ENCODE measurements around the gene LRRK1.
"Not testable (repeated sequence)": the region's sequence is repeated elsewhere in the genome, so short reads cannot be mapped to it uniquely, and the experiment has no call there.

LRRK1 gene

DNA sequence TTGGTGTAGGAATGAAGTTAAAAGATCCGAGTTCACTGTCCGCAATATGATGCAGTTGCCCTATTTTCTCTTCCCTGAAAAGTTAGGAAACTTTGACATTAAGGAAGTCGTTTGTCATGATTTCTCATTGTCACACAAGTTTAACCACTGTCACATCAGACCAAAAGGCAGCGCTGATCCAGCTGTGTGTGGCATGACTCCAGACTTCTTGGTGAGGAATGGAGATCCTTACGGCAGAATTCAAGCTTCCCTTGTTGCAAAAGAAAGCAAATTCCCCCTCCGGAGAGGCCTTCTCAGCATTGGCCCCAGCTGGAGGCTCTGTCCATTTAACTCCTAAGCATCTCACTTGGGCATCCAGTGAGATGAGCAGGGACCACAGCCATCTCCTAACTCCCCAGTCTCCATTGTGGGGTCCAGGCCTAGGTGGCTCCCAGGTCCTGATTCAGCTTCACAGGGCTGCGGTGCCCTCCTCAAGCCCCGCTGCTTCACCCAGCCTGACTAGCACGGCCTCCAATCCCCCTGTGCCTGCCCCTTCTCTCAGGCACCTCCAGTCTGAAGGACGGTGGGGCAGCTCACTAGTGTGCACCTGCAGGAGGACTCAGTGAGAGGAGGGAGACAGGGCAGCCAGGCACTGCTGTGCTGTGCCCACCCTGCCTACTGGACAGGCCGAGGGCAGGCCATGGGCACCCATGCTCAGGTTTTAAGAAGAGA is 173.2 kb downstream of the LRRK1 start:
- Mint-ChIP-seq H3K27ac (peak overlapping the region; percentile 94 to 100 (median 96)), H3K4me3 (peak overlapping the region in 2 of 3 experiments; percentile 30 to 38), H3K4me1 (peaks cover 39% of the 10 kb centered on the region), H3K36me3 (ENCODE audit: low read depth) (no peaks in the 10 kb centered on the region), H3K9me3 (no peaks in the 10 kb centered on the region), H3K27me3 (ENCODE audit: low read depth) (peaks cover 8% of the 10 kb centered on the region)
- TF ChIP-seq, protein P1, sequence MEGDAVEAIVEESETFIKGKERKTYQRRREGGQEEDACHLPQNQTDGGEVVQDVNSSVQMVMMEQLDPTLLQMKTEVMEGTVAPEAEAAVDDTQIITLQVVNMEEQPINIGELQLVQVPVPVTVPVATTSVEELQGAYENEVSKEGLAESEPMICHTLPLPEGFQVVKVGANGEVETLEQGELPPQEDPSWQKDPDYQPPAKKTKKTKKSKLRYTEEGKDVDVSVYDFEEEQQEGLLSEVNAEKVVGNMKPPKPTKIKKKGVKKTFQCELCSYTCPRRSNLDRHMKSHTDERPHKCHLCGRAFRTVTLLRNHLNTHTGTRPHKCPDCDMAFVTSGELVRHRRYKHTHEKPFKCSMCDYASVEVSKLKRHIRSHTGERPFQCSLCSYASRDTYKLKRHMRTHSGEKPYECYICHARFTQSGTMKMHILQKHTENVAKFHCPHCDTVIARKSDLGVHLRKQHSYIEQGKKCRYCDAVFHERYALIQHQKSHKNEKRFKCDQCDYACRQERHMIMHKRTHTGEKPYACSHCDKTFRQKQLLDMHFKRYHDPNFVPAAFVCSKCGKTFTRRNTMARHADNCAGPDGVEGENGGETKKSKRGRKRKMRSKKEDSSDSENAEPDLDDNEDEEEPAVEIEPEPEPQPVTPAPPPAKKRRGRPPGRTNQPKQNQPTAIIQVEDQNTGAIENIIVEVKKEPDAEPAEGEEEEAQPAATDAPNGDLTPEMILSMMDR (IDR thresholded peaks at IDR 0.05; ENCODE audit: unreplicated experiment in 3 of 3), result no peak

DNA sequence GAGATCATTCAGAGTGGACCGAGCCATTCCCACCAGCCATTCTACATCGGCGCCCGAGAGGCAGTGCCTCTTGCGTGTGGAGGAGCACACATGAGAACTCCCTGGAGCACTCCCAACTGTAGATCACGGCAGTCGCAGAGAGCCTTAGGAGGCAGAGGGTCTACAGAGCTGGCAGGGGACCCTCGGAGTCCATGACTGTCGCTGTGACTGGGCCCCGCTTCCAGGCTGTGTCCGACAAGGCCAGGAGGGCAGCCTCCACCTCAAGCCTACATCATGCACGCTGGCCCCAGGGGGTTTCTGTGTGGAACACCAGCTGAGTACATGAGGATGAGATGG is 173.7 kb downstream of the LRRK1 start:
- Mint-ChIP-seq H3K4me1 (peaks cover 39% of the 10 kb centered on the region), H3K4me3 (no peak overlapping the region), H3K27ac (peak overlapping the region; percentile 94 to 100 (median 96)), H3K36me3 (ENCODE audit: low read depth) (no peaks in the 10 kb centered on the region), H3K9me3 (no peaks in the 10 kb centered on the region), H3K27me3 (ENCODE audit: low read depth) (peaks cover 8% of the 10 kb centered on the region)
- TF ChIP-seq, protein P1 (IDR thresholded peaks at IDR 0.05; ENCODE audit: unreplicated experiment in 3 of 3), result no peak

- H3K4me3 Mint-ChIP-seq, result no peak overlapping the region
- no peaks in the 10 kb centered on the region for H3K9me3 Mint-ChIP-seq
- peak overlapping the region in 2 of 3 experiments; percentile 33 to 74 for H3K27ac Mint-ChIP-seq
- TF ChIP-seq, protein P1 (IDR thresholded peaks at IDR 0.05; ENCODE audit: unreplicated experiment in 3 of 3), result no peak
- peaks cover 38% of the 10 kb centered on the region for H3K4me1 Mint-ChIP-seq
- peaks cover 8% of the 10 kb centered on the region for H3K27me3 Mint-ChIP-seq (ENCODE audit: low read depth)
- H3K36me3 Mint-ChIP-seq (ENCODE audit: low read depth), result no peaks in the 10 kb centered on the region
Observed at GRCh38 chr15:101093958-101094357, 174.8 kb downstream of the LRRK1 start.

DNA sequence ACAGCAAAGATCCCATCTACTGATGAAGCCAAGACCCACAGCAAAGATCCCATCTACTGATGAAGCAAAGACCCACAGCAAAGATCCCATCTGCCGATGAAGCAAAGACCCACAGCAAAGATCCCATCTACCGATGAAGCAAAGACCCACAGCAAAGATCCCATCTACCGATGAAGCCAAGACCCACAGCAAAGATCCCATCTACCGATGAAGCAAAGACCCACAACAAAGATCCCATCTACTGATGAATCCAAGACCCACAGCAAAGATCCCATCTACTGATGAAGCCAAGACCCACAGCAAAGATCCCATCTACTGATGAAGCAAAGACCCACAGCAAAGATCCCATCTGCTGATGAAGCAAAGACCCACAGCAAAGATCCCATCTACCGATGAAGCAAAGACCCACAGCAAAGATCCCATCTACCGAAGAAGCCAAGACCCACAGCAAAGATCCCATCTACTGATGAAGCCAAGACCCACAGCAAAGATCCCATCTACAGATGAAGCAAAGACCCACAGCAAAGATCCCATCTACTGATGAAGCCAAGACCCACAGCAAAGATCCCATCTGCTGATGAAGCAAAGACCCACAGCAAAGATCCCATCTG is 176.7 kb downstream of the LRRK1 start:
- peaks cover 19% of the 10 kb centered on the region for H3K4me1 Mint-ChIP-seq
- not testable (repeated sequence) for H3K27ac Mint-ChIP-seq

DNA sequence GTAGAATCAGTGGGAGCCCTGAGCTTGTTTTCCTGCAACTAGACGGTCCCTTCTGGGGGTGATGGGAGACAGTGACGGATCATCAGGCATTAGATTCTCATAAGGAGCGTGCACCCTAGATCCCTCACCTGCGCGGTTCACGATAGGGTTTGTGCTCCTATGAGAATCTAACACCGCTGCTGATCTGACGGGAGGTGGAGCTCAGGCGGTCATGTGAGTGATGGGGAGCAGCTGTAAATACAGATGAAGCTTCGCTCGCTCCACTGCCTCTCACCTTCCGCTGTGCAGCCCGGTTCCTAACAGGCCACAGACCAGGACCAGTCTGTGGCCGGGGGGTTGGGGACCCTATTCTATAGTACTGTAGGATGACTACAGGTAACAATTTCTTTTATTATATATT is 178.0 kb downstream of the LRRK1 start:
- Mint-ChIP-seq H3K36me3 (ENCODE audit: low read depth) (peaks cover 3% of the 10 kb centered on the region), H3K4me1 (peaks cover 7% of the 10 kb centered on the region), H3K9me3 (no peaks in the 10 kb centered on the region), H3K27ac (no peak overlapping the region), H3K27me3 (ENCODE audit: low read depth) (peaks cover 4% of the 10 kb centered on the region), H3K4me3 (no peak overlapping the region)
- TF ChIP-seq, protein P1 (IDR thresholded peaks at IDR 0.05; ENCODE audit: unreplicated experiment in 3 of 3), result no peak

More for the DNA sequence above, 176.7 kb downstream of the LRRK1 start:
- H3K4me3 Mint-ChIP-seq; H3K36me3 Mint-ChIP-seq (ENCODE audit: low read depth); H3K9me3 Mint-ChIP-seq; H3K27me3 Mint-ChIP-seq (ENCODE audit: low read depth): not testable (repeated sequence)

DNA sequence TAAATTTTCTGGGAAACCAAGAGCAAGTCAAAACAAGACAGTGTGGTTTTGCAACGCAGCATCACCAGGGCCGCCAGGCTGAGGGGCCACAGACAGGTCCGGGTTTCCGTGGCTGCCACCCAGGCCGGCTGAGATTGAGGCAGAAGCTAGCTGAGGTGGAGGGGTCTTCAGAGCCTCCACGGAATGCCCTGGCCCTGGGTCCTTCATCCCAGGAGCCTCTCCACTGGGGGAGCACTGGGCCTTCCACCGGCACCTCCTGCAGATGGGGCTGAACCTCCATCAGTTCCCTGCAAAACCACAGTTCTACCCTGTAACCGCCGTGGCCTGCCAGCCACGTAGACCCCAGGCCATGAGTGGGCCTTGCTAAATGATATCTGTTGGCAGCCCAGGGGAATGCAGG is 180.0 kb downstream of the LRRK1 start:
- Mint-ChIP-seq H3K36me3 (ENCODE audit: low read depth) (peaks cover 3% of the 10 kb centered on the region), H3K4me1 (peaks cover 10% of the 10 kb centered on the region), H3K27me3 (ENCODE audit: low read depth) (peaks cover 10% of the 10 kb centered on the region), H3K9me3 (no peaks in the 10 kb centered on the region), H3K4me3 (no peak overlapping the region), H3K27ac (no peak overlapping the region)
- TF ChIP-seq, protein P1 (IDR thresholded peaks at IDR 0.05; ENCODE audit: unreplicated experiment in 3 of 3), result no peak
